LNCAP (cell line): ENCODE data around the gene XPO6.

ENCODE experiments used
- CTCF ChIP-seq: fragments of 450-650 bp; IDR thresholded peaks from 2 replicates; pipeline ENCODE4 v1.5.1; 2017; ENCODE audit warnings: mild to moderate bottlenecking

Gene XPO6

GRCh38 chr16:28185696-28186095, 26.1 kb downstream of the XPO6 start:
- TF ChIP-seq CTCF, result no peak

- TF ChIP-seq CTCF, result no peak
These were observed 27.1 kb downstream of the XPO6 start for GRCh38 chr16:28184625-28185024.

- no peak for TF ChIP-seq CTCF
These were observed 27.8 kb downstream of the XPO6 start for GRCh38 chr16:28183930-28184329.

- TF ChIP-seq CTCF, result no peak
These were observed 28.3 kb downstream of the XPO6 start for GRCh38 chr16:28183484-28183883.

- no peak for TF ChIP-seq CTCF
These were observed 29.0 kb downstream of the XPO6 start for GRCh38 chr16:28182801-28183200.

GRCh38 chr16:28182183-28182582, 29.6 kb downstream of the XPO6 start:
- TF ChIP-seq CTCF, result no peak

- no peak for TF ChIP-seq CTCF
These were observed 30.2 kb downstream of the XPO6 start for GRCh38 chr16:28181515-28181914.
